GM23338 (cell line): ENCODE results near the gene UPK2. TPM values are rescaled to one million over a fixed set of nuclear protein-coding genes. Genes with fewer than 3 reads are reported as not detected.

ENCODE experiments used
- ATAC-seq: fragments of 200-7000 bp; cut with Tn5 transposase; 3 replicates; pipeline ENCODE4 v1.9.1; 2020
- DNase-seq: peaks from one replicate; pipeline ENCODE4 v3.0.0-alpha.2; 2015; ENCODE audit warnings: low spot score
- H2AFZ ChIP-seq: fragments of 200-600 bp; sonication (generic); 2 replicates; pipeline ENCODE4 v1.8.0; 2016; ENCODE audit warnings: antibody characterized with exemption, mild to moderate bottlenecking, moderate library complexity
- H3F3A ChIP-seq: fragments of 200-600 bp; sonication (generic); replicated peaks from 2 replicates; pipeline ENCODE4 v1.8.0; 2017; ENCODE audit warnings: antibody characterized with exemption, mixed run types, low read depth
- H3K27ac ChIP-seq: fragments of 200-600 bp; sonication (generic); 2 replicates; pipeline ENCODE4 v1.6.1; 2016; ENCODE audit warnings: low read depth
- H3K27me3 ChIP-seq: fragments of 200-600 bp; sonication (generic); 2 replicates; pipeline ENCODE4 v1.8.0; 2016; ENCODE audit warnings: mild to moderate bottlenecking, mixed run types, moderate library complexity; ENCODE audit not compliant: insufficient read depth
- H3K36me3 ChIP-seq: fragments of 200-600 bp; sonication (generic); 2 replicates; pipeline ENCODE4 v1.8.0; 2016; ENCODE audit warnings: mild to moderate bottlenecking; ENCODE audit not compliant: insufficient read depth
- H3K4me1 ChIP-seq: fragments of 200-600 bp; sonication (generic); 2 replicates; pipeline ENCODE4 v1.8.0; 2016; ENCODE audit warnings: mild to moderate bottlenecking, moderate library complexity; ENCODE audit not compliant: insufficient read depth
- H3K4me2 ChIP-seq: fragments of 200-600 bp; sonication (generic); 2 replicates; pipeline ENCODE4 v1.7.1; 2017; ENCODE audit warnings: mixed run types
- H3K4me3 ChIP-seq: fragments of 200-600 bp; sonication (generic); 2 replicates; pipeline ENCODE4 v1.6.1; 2016; ENCODE audit warnings: mixed run types
- H3K79me2 ChIP-seq: fragments of 200-600 bp; sonication (generic); replicated peaks from 2 replicates; pipeline ENCODE4 v1.8.0; 2017; ENCODE audit warnings: mild to moderate bottlenecking; ENCODE audit not compliant: insufficient read depth
- H3K9me2 ChIP-seq: fragments of 200-600 bp; sonication (generic); 2 replicates; pipeline ENCODE4 v1.8.0; 2017; ENCODE audit not compliant: insufficient read depth
- H4K20me1 ChIP-seq: fragments of 200-600 bp; sonication (generic); replicated peaks from 2 replicates; pipeline ENCODE4 v1.8.0; 2017; ENCODE audit warnings: mild to moderate bottlenecking; ENCODE audit not compliant: insufficient read depth
- H3K27ac Mint-ChIP-seq: 2 replicates; pipeline ENCODE4 v1.8.0; 2020; ENCODE audit warnings: inconsistent platforms, mild to moderate bottlenecking, moderate library complexity, mixed read lengths
- H3K27me3 Mint-ChIP-seq: 3 replicates; pipeline ENCODE4 v1.8.0; 2022; ENCODE audit warnings: low read depth, mild to moderate bottlenecking, moderate library complexity, mixed read lengths, inconsistent platforms; ENCODE audit not compliant: insufficient read depth, poor library complexity
- H3K36me3 Mint-ChIP-seq: 3 replicates; pipeline ENCODE4 v1.8.0; 2021; ENCODE audit warnings: low read depth, mild to moderate bottlenecking, inconsistent platforms, moderate library complexity, mixed read lengths
- H3K4me1 Mint-ChIP-seq: 3 replicates; pipeline ENCODE4 v1.8.0; 2020; ENCODE audit warnings: mild to moderate bottlenecking, inconsistent platforms, mixed read lengths
- H3K4me3 Mint-ChIP-seq: 3 replicates; pipeline ENCODE4 v1.8.0; 2021; ENCODE audit warnings: moderate library complexity, mild to moderate bottlenecking, inconsistent platforms, mixed read lengths
- H3K9me3 Mint-ChIP-seq: 3 replicates; pipeline ENCODE4 v1.8.0; 2020; ENCODE audit warnings: moderate library complexity, mild to moderate bottlenecking, inconsistent platforms, mixed read lengths
- EZH2 ChIP-seq: fragments of 200-600 bp; sonication (generic); IDR thresholded peaks from one replicate; pipeline ENCODE4 v1.8.0; 2017; ENCODE audit warnings: antibody characterized with exemption, mild to moderate bottlenecking, low read depth; ENCODE audit not compliant: unreplicated experiment
- JUNB ChIP-seq: IDR thresholded peaks from one replicate; pipeline ENCODE4 v1.6.1; 2016; ENCODE audit warnings: antibody characterized with exemption; ENCODE audit not compliant: unreplicated experiment
- POLR2AphosphoS5 ChIP-seq: IDR thresholded peaks from 2 replicates; pipeline ENCODE4 v1.6.1; 2016; ENCODE audit warnings: antibody characterized with exemption, low read depth
- ZNF114 ChIP-seq: fragments of 250-450 bp; sonication (Bioruptor Pico); IDR thresholded peaks from 2 replicates; pipeline ENCODE4 v1.5.0; 2020; ENCODE audit warnings: mild to moderate bottlenecking, moderate library complexity
- polyA plus RNA-seq: library from polyadenylated mRNA; unstranded; fragments of >200 nt; fragmentation: Nextera tagmentation; extraction: Ambion mirVana; gene quantifications from 2 replicates; pipeline ENCODE4 v1.2.1, GENCODE V29; 2016
- total RNA-seq: library from RNA; depleted of rRNA; stranded (reverse); fragments of >200 nt; shearing (Covaris generic); gene quantifications from 2 replicates; pipeline ENCODE4 v1.2.3, GENCODE V29; 2014
- TF ChIP-seq, protein P1 (sequence below): fragments of 250-450 bp; sonication (Bioruptor Pico); IDR thresholded peaks from 2 replicates; pipeline ENCODE4 v1.5.0; 2020; ENCODE audit warnings: mild to moderate bottlenecking, moderate library complexity
- TF ChIP-seq, protein P2 (sequence below), 2 experiments: fragments of 200-600 bp in 1 of 2; sonication (generic) in 1 of 2; conservative IDR thresholded peaks; 2 replicates each; pipeline versions ENCODE4 v1.5.1 to v1.6.1; 2016 to 2017; ENCODE audit warnings: antibody characterized with exemption in 2 of 2, low read depth in 2 of 2, mild to moderate bottlenecking in 2 of 2, moderate library complexity in 1 of 2
- TF ChIP-seq, protein P3 (sequence below): IDR thresholded peaks from 2 replicates; pipeline ENCODE4 v1.6.1; 2016; ENCODE audit warnings: antibody characterized with exemption

UPK2 gene
- total and polyA plus RNA-seq, 2 experiments from 2014 or later, result 0.74 TPM; not detected in 1

- TF ChIP-seq, protein P1, sequence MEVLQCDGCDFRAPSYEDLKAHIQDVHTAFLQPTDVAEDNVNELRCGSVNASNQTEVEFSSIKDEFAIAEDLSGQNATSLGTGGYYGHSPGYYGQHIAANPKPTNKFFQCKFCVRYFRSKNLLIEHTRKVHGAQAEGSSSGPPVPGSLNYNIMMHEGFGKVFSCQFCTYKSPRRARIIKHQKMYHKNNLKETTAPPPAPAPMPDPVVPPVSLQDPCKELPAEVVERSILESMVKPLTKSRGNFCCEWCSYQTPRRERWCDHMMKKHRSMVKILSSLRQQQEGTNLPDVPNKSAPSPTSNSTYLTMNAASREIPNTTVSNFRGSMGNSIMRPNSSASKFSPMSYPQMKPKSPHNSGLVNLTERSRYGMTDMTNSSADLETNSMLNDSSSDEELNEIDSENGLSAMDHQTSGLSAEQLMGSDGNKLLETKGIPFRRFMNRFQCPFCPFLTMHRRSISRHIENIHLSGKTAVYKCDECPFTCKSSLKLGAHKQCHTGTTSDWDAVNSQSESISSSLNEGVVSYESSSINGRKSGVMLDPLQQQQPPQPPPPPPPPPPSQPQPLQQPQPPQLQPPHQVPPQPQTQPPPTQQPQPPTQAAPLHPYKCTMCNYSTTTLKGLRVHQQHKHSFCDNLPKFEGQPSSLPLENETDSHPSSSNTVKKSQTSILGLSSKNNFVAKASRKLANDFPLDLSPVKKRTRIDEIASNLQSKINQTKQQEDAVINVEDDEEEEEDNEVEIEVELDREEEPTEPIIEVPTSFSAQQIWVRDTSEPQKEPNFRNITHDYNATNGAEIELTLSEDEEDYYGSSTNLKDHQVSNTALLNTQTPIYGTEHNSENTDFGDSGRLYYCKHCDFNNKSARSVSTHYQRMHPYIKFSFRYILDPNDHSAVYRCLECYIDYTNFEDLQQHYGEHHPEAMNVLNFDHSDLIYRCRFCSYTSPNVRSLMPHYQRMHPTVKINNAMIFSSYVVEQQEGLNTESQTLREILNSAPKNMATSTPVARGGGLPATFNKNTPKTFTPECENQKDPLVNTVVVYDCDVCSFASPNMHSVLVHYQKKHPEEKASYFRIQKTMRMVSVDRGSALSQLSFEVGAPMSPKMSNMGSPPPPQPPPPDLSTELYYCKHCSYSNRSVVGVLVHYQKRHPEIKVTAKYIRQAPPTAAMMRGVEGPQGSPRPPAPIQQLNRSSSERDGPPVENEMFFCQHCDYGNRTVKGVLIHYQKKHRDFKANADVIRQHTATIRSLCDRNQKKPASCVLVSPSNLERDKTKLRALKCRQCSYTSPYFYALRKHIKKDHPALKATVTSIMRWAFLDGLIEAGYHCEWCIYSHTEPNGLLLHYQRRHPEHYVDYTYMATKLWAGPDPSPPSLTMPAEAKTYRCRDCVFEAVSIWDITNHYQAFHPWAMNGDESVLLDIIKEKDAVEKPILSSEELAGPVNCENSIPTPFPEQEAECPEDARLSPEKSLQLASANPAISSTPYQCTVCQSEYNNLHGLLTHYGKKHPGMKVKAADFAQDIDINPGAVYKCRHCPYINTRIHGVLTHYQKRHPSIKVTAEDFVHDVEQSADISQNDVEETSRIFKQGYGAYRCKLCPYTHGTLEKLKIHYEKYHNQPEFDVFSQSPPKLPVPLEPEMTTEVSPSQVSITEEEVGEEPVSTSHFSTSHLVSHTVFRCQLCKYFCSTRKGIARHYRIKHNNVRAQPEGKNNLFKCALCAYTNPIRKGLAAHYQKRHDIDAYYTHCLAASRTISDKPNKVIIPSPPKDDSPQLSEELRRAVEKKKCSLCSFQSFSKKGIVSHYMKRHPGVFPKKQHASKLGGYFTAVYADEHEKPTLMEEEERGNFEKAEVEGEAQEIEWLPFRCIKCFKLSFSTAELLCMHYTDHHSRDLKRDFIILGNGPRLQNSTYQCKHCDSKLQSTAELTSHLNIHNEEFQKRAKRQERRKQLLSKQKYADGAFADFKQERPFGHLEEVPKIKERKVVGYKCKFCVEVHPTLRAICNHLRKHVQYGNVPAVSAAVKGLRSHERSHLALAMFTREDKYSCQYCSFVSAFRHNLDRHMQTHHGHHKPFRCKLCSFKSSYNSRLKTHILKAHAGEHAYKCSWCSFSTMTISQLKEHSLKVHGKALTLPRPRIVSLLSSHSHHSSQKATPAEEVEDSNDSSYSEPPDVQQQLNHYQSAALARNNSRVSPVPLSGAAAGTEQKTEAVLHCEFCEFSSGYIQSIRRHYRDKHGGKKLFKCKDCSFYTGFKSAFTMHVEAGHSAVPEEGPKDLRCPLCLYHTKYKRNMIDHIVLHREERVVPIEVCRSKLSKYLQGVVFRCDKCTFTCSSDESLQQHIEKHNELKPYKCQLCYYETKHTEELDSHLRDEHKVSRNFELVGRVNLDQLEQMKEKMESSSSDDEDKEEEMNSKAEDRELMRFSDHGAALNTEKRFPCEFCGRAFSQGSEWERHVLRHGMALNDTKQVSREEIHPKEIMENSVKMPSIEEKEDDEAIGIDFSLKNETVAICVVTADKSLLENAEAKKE (CRISPR knock-in tag), result no peak
- TF ChIP-seq EZH2, result no peak
- TF ChIP-seq, protein P2, sequence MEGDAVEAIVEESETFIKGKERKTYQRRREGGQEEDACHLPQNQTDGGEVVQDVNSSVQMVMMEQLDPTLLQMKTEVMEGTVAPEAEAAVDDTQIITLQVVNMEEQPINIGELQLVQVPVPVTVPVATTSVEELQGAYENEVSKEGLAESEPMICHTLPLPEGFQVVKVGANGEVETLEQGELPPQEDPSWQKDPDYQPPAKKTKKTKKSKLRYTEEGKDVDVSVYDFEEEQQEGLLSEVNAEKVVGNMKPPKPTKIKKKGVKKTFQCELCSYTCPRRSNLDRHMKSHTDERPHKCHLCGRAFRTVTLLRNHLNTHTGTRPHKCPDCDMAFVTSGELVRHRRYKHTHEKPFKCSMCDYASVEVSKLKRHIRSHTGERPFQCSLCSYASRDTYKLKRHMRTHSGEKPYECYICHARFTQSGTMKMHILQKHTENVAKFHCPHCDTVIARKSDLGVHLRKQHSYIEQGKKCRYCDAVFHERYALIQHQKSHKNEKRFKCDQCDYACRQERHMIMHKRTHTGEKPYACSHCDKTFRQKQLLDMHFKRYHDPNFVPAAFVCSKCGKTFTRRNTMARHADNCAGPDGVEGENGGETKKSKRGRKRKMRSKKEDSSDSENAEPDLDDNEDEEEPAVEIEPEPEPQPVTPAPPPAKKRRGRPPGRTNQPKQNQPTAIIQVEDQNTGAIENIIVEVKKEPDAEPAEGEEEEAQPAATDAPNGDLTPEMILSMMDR (conservative IDR thresholded peaks at IDR 0.05; ENCODE audit: low read depth in 2 of 2), result no peak
- TF ChIP-seq JUNB, result no peak
Measured at GRCh38 chr11:119000906-119001305, 44.8 kb downstream of the UPK2 start (continued).

- no peaks in the 10 kb centered on the region for H3K27me3 ChIP-seq
- no peaks in the 10 kb centered on the region for H3K4me1 ChIP-seq
- H3K9me2 ChIP-seq, result no peaks in the 10 kb centered on the region
- H3F3A ChIP-seq, result peaks cover 7% of the 10 kb centered on the region; the same call in 1 of the 2 replicates
- H3K4me3 ChIP-seq, result no peak overlapping the region
- H3K9me3 Mint-ChIP-seq, result no peaks in the 10 kb centered on the region
- ATAC-seq, result no peak
- no peak overlapping the region for H2AFZ ChIP-seq
- no peaks in the 10 kb centered on the region; the same call in 1 of the 2 replicates for H4K20me1 ChIP-seq
- peaks cover 2% of the 10 kb centered on the region for H3K27me3 Mint-ChIP-seq
- H3K4me3 Mint-ChIP-seq, result no peak overlapping the region
- H3K36me3 Mint-ChIP-seq, result peaks cover 59% of the 10 kb centered on the region
- H3K27ac Mint-ChIP-seq, result peak overlapping the region; percentile 32; the same call in 1 of the 2 replicates
- no peak for DNase-seq
- H3K79me2 ChIP-seq, result peaks cover 4% of the 10 kb centered on the region
- peaks cover 12% of the 10 kb centered on the region for H3K36me3 ChIP-seq
- no peak overlapping the region for H3K4me2 ChIP-seq
- H3K4me1 Mint-ChIP-seq, result no peaks in the 10 kb centered on the region
- H3K27ac ChIP-seq, result no peak overlapping the region
- TF ChIP-seq, protein P3, sequence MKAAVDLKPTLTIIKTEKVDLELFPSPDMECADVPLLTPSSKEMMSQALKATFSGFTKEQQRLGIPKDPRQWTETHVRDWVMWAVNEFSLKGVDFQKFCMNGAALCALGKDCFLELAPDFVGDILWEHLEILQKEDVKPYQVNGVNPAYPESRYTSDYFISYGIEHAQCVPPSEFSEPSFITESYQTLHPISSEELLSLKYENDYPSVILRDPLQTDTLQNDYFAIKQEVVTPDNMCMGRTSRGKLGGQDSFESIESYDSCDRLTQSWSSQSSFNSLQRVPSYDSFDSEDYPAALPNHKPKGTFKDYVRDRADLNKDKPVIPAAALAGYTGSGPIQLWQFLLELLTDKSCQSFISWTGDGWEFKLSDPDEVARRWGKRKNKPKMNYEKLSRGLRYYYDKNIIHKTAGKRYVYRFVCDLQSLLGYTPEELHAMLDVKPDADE, result no peak
- no peak for TF ChIP-seq POLR2AphosphoS5
- no peak for TF ChIP-seq JUNB
- no peak for TF ChIP-seq EZH2
- no peak for TF ChIP-seq ZNF114 (CRISPR knock-in tag)
Measured at GRCh38 chr11:119006656-119007055, 50.6 kb downstream of the UPK2 start.
